Adrenal gland (tissue), 12 donors: ENCODE data around the gene PLXNA4. TPM values are rescaled to one million over a fixed set of nuclear protein-coding genes. Genes with fewer than 3 reads are reported as not detected.

ENCODE experiments used
- DNase-seq, 7 donors: peaks; one replicate each; pipeline ENCODE4 v3.0.0-alpha.2; 2019 to 2020
- H3K27ac ChIP-seq, 5 donors: fragments of 200-600 bp; sonication (generic) in 4 of 5; 1 replicate in 3 of 5; 2 replicates in 2 of 5; pipeline versions ENCODE4 v1.5.1 to v1.8.0; 2016 to 2020; ENCODE audit warnings: mild to moderate bottlenecking in 1 of 5
- H3K27me3 ChIP-seq: fragments of 200-600 bp; 2 replicates; pipeline ENCODE4 v1.8.0; 2021
- H3K36me3 ChIP-seq, 2 donors: fragments of 200-600 bp; replicated peaks in 1 of 2; 1 replicate in 1 of 2; 2 replicates in 1 of 2; pipeline versions ENCODE4 v1.5.1 to v1.8.0; 2018 to 2022
- H3K4me1 ChIP-seq, 2 donors: fragments of 200-600 bp; replicated peaks in 1 of 2; 1 replicate in 1 of 2; 2 replicates in 1 of 2; pipeline versions ENCODE4 v1.5.1 to v1.8.0; 2018 to 2021
- H3K4me3 ChIP-seq, 4 donors: fragments of 200-600 bp; sonication (generic) in 3 of 4; one replicate each; pipeline ENCODE4 v1.5.1; 2016 to 2018
- H3K9me3 ChIP-seq, 3 donors: fragments of 200-600 bp; sonication (generic) in 1 of 3; replicated peaks in 1 of 3; 1 replicate in 2 of 3; 2 replicates in 1 of 3; pipeline versions ENCODE4 v1.5.1 to v1.8.0; 2016 to 2021
- CTCF ChIP-seq, 6 experiments: fragments of 450-650 bp in 4 of 6; fragments of 200-600 bp in 2 of 6; sonication (generic) in 1 of 6; IDR thresholded peaks; 1 replicate in 5 of 6; 2 replicates in 1 of 6; pipeline versions ENCODE4 v1.5.1 to v1.8.0; 2016 to 2021; ENCODE audit warnings: antibody characterized with exemption in 6 of 6, mild to moderate bottlenecking in 2 of 6, moderate library complexity in 1 of 6
- POLR2A ChIP-seq, 2 donors: fragments of 450-650 bp; IDR thresholded peaks; one replicate each; pipeline ENCODE4 v1.6.1; 2017; ENCODE audit warnings: antibody characterized with exemption in 2 of 2, mild to moderate bottlenecking in 2 of 2, moderate library complexity in 1 of 2
- WGBS, 4 donors: extraction: QIAGEN DNeasy Blood & Tissue Kit in 2 of 4; methylation state at CpG; one replicate each; pipeline versions ENCODE4 v1.1.5 to v1.1.7; 2013 to 2017; 5-methylcytosine and 5-hydroxymethylcytosine counted together
- intact Hi-C, 2 donors: fragments of 100-400 bp; cut with DNase I; formaldehyde crosslinking; loops; one replicate each; pipeline versions ENCODE4 v1.14.1 to v1.15.0; 2022 to 2023
- polyA plus RNA-seq, 3 donors: library from polyadenylated mRNA; stranded (reverse); fragments of 200-250 nt in 2 of 3; fragments of 350-450 nt in 1 of 3; fragmentation: Illumina TruSeq in 1 of 3; extraction: RNeasy Lipid Tissue Mini Kit (QIAGEN cat#74804) in 1 of 3; gene quantifications; one replicate each; pipeline ENCODE4 v1.2.3, GENCODE V29; 2013 to 2014
- total RNA-seq, 9 donors: library from RNA; depleted of rRNA in 4 of 9; stranded (reverse); fragments of >200 nt in 4 of 9; fragments of 120-200 nt in 1 of 9; fragmentation: NEBNext Ultra II Directional in 1 of 9; extraction: Animal tissue kit (Norgen Biotek cat#: 25700) in 1 of 9; gene quantifications; one replicate each; pipeline versions ENCODE4 v1.1.0 to v1.2.4, GENCODE V29; 2013 to 2023
- donor health status: healthy with polysubstance abuse.
- donor health status: Bipolar disorder and iron deficiency.
- donor health status: DM: yes; HTN: yes; CAD: no.
- donor health status: DM: no; HTN: no; CAD: no.
- donor health status: DM: no; HTN: no; CAD: no.
- donor health status: DM: yes; HTN: yes; CAD: no.

Gene PLXNA4
- total and polyA plus RNA-seq, 12 donors: 0.99 to 10.7 (median 3.6) TPM

- Histone ChIP-seq H3K36me3 (no peaks in the 10 kb centered on the region), H3K4me3 (no peak overlapping the region), H3K4me1 (no peaks in the 10 kb centered on the region), H3K9me3 (no peaks in the 10 kb centered on the region), H3K27ac (no peak overlapping the region), H3K27me3 (no peaks in the 10 kb centered on the region)
- TF ChIP-seq POLR2A (IDR thresholded peaks at IDR 0.05): no peak
- no peak for TF ChIP-seq CTCF (IDR thresholded peaks at IDR 0.05)
- WGBS, 4 donors: 92 to 95% (median 94%) methylated on average over 6 of the region's 6 CpGs
- DNase-seq: no peak
- intact Hi-C loops: no loop called here
These were observed 393.3 kb downstream of the PLXNA4 start for GRCh38 chr7:132182992-132183391.

GRCh38 chr7:132181946-132182685, 394.2 kb downstream of the PLXNA4 start:
- intact Hi-C loops: no loop called here
- TF ChIP-seq CTCF (IDR thresholded peaks at IDR 0.05): no peak
- no peak for TF ChIP-seq POLR2A (IDR thresholded peaks at IDR 0.05)
- no peak overlapping the region for H3K27ac ChIP-seq
- H3K9me3 ChIP-seq: no peaks in the 10 kb centered on the region
- DNase-seq: no peak
- H3K4me3 ChIP-seq: no peak overlapping the region
- no peaks in the 10 kb centered on the region for H3K27me3 ChIP-seq
- no peaks in the 10 kb centered on the region for H3K36me3 ChIP-seq
- 71 to 81% (median 78%) methylated on average over 7 to 9 of the region's 9 CpGs for WGBS, 4 donors
- no peaks in the 10 kb centered on the region for H3K4me1 ChIP-seq

- H3K36me3 ChIP-seq: no peaks in the 10 kb centered on the region
- intact Hi-C loops: no loop called here
- no peaks in the 10 kb centered on the region for H3K27me3 ChIP-seq
- TF ChIP-seq CTCF (IDR thresholded peaks at IDR 0.05): no peak
- no peak for TF ChIP-seq POLR2A (IDR thresholded peaks at IDR 0.05)
- H3K4me3 ChIP-seq: no peak overlapping the region
- no peaks in the 10 kb centered on the region for H3K9me3 ChIP-seq
- WGBS, 4 donors: 91 to 94% (median 92%) methylated on average over 10 of the region's 10 CpGs; no CpG with 5 or more reads in 1 of the 4 donors
- H3K4me1 ChIP-seq: no peaks in the 10 kb centered on the region
- no peak for DNase-seq
- H3K27ac ChIP-seq: no peak overlapping the region
These were observed 394.9 kb downstream of the PLXNA4 start for GRCh38 chr7:132181371-132181770.

GRCh38 chr7:132180481-132180880, 395.8 kb downstream of the PLXNA4 start:
- intact Hi-C loops: no loop called here
- H3K36me3 ChIP-seq: no peaks in the 10 kb centered on the region
- no peak overlapping the region for H3K4me3 ChIP-seq
- WGBS, 4 donors: 85 to 100% (median 91%) methylated on average over 2 to 9 of the region's 9 CpGs
- no peaks in the 10 kb centered on the region for H3K27me3 ChIP-seq
- no peak for TF ChIP-seq CTCF (IDR thresholded peaks at IDR 0.05)
- no peak for TF ChIP-seq POLR2A (IDR thresholded peaks at IDR 0.05)
- no peak for DNase-seq
- H3K9me3 ChIP-seq: no peaks in the 10 kb centered on the region
- H3K4me1 ChIP-seq: no peaks in the 10 kb centered on the region
- no peak overlapping the region for H3K27ac ChIP-seq
